Fibroblast of skin of abdomen (primary cell): Measurements from ENCODE around the gene MYRIP.
A peak's percentile ranks its signal among the peaks of the same experiment; 100 is the strongest.
"Not testable (repeated sequence)": the region's sequence is repeated elsewhere in the genome, so short reads cannot be mapped to it uniquely, and the experiment has no call there.

Source experiments
- DNase-seq: peaks from one replicate; pipeline ENCODE4 v3.0.0-alpha.2; 2013

MYRIP gene

GRCh38 chr3:40242216-40242615, 432.8 kb downstream of the MYRIP start:
- DNase-seq, result no peak

DNA sequence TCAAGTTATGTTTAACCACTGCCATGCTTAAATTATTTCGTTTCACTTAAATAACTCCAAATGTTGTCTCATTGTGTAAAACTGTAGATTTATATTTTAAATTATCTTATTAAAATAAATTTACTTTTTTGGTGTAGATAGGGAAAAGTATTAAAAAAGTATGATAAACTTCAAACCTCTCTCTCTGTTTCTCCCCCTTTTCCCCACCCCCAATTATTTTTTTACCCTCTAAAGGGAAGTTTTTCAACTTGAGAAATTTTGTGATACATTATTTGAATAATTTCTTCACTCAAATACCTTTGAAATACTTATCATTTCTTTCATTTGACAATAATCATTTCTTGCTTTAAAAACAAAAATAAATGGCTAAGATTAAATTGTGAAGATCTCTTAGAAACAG, 433.2 kb downstream of the MYRIP start:
- no peak for DNase-seq

DNA sequence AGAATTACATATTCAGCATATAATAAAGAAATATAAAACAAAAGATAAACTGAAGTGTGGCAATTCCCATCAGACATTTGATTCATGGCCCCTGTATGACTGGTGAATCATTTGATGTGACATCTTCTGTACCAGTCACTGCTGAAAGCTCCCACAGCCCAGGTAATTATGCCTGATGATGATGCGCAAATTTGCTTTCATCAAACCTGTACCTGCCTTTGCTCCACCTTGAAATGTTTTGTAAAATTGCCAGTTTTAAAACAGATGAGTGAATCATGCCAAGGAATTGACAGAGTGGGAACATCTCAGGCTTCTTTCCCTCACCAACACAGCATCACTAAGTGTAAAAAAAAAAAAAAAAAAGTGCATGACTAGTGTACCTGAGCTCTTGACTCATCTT, 433.6 kb downstream of the MYRIP start:
- DNase-seq, result no peak

DNA sequence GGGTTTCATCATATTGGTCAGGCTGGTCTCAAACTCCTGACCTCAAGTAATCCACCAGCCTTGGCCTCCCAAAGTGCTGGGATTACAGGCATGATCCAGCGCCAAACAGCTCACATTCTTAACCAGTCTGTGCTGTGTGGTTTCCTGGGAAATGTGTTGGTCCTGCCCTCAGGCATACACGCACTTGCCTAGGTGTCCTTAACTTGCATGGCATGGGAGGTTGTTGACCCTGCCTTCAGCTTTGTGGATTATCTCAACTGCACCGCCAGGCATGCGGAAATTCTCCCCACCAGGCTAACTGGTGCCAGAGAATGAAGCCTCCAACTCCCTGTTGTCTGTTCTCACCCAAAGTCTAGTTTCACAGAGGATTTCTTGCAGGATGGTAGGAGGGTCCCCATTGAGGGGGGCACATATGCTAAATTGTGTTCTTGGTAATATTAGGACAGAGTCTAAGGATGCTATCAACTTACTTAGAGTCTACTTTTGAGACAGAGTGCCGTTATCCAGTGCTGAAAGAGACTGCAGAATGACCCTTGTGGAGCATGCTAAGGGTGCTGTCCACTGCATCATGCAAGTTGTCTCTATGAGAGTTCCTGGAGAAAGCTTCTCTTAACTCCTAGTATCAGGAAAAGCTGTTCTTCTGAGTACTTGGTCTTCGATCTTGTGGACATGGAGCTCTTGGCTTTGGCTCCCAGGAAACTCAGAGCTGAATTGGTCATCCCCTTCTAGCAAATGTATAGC, 438.5 kb downstream of the MYRIP start:
- DNase-seq, result no peak

DNA sequence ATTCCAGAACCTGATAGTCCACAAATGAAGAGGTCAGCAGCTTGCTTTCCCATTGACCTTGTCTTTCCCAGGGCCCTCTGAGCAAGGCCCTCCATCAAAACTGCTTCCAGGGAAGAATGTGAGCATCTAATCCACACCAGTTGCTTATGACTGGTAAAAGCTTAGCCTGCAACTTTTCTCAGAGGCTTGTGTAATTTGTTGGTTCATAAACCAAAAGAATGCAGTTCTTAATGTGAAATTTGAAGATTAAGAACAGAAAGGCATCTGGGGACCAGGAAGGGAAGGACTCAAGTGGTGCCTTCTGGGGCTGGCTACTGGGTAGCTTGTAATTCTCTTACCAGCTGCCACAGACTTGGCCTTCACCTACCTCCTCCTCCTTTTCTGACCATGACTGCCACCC, 439.2 kb downstream of the MYRIP start:
- no peak for DNase-seq

DNA sequence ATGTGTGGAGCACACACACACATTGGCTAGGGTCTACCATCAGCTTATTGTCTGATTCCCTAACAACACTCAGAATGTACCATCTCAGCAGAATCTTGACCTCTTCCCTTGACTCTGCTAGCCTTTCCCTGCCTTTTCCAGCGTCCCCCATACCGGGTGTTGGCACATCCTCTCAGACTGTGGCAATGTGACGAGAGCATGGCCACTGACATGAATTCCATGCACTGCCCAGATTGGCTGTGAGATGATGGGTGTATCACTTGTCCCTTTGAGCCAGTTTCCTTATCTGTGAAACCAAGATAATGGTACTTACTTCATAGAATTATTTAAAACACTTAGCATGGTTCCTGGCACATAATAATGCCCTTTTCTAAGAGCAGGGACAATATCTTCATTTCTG, 439.8 kb downstream of the MYRIP start:
- no peak for DNase-seq

GRCh38 chr3:40254491-40254890, 445.1 kb downstream of the MYRIP start:
- DNase-seq, result no peak

GRCh38 chr3:40254891-40255290, 445.5 kb downstream of the MYRIP start:
- DNase-seq, result no peak

GRCh38 chr3:40255532-40255931, 446.1 kb downstream of the MYRIP start:
- DNase-seq, result no peak

DNA sequence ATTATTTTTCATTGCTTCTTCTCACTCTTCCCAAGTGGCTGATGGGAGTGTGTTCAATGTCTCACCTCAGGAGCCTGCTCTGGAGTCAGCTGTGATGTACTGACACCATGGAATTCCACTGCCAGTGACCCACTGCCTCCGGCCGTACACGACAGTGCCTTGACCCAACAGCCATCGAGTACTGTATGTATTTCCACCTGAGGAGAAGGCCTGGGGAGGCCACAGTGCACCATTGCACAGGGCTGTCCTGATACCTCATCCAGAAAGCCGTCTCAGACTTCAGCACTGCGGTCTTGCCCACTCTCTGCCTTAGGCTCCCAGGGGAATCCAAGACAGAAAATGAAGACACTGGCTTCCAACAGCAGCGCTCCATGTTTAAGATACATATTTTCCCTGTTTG, 448.7 kb downstream of the MYRIP start:
- DNase-seq, result no peak

- peak; percentile 3 for DNase-seq
Measured at GRCh38 chr3:40258555-40258954, 449.1 kb downstream of the MYRIP start.

DNA sequence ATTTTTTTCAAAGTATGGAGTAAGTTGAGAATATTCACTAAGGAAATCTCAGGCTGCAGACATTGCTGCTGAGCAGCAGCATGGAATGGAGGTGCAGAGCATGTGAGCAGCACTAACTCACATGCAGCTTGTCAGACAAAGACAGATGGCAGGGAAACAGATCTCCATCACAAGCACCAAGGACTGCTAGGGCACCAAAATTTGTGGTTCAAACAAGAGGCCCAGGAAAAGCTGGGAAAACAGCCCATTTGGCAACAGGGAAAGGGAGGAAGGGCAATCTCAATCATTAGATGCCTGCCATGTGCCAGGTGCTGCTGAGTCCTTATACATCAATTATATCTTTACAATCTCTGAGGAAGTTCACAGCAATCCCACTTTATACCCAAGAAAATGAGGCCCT, 452.9 kb downstream of the MYRIP start:
- DNase-seq, result no peak

DNA sequence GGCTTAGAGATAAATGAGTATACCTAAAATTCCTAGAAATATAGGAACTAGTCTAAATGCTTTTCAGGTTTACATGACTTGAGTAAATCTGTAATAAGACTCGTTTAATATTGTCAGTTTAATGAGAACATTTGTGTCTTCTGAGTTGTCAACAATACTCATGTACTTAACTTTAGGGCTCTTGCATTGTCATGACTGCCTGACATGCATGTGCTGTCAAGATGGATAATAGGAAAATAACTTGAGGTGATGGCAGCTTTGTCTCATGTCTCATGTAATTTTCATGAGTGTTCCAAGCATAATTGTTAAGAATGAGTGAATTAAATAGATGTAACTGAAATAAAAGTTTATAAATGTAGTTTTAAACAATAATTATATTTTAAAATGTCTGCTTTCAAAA, 455.0 kb downstream of the MYRIP start:
- DNase-seq, result no peak

DNA sequence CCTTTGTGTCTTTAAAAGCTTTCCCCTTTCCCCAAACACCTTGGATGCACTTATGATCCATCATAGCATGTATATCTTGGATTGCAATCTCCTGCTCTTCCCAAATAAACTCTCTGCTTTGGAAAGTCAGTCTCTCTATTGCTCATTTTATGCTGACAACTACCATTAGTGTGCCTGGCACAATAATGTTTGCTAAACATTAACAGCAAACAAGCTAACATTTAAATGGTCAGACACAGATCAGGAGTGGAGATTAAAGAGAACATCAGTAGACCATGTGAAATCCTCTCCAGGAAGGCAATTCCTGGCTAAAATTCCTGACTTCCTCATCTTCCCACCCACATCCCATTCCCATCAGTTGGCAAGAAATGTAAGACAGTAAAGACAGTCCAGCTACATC, 455.8 kb downstream of the MYRIP start:
- no peak for DNase-seq

DNA sequence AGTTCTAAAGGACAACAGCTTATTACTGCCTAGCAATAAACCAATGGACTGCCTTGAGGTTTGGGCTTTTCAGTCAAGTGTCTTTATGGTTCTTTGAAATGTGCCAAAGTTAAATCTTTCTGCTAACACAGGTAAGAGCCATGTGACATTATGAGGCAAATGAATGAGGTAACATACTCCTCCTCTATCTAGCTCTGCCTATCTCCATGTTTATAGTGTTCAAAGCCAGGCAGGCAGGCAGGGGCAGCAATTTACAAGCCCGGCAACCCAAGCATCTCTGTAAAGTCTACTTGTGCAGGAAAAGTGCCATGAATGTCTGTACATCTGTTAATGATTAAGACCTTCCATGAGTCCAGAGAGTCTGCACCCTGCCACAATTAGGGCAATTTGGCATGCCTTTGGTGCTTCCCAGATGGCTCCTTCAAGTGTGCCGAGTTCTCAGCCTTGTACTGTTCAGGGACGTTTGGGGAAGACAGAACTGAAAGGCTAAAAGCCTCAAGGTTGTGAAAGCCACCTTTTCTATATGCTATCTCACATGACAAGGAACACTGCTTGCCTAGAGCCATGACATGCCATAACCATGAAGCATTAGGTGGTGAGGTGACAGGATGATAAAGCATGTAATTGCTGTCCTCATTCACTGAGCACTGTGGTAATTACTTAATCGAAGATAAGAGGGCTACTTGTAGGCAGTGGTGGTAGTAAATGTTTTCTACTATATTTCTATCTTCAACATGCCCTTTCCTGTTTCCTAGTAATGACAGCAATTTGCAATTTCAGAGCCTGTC, 458.7 kb downstream of the MYRIP start:
- DNase-seq, result peak; percentile 14

- DNase-seq, result no peak
Measured at GRCh38 chr3:40268802-40269524, 459.6 kb downstream of the MYRIP start.

DNA sequence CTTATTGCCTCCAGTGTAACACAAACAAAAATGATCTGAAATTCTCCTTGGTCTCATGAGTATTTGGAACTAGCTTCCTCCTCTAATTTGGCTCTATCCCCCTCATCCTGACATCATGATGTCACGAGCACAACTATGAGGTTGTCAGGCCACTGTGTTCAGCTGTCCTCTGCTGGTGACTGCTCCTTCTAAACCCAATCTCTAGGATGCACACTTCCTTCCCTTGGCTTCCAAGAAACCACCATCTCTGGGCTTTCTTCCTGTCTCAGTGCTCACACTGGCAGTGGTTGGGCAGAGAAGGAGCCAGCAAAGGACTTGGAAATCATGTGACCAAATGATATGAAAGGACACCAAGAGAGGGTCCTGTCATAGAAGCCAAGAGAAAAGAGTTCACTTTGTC, 469.4 kb downstream of the MYRIP start:
- no peak for DNase-seq

GRCh38 chr3:40281995-40282394, 472.6 kb downstream of the MYRIP start:
- DNase-seq, result no peak

GRCh38 chr3:40283057-40283456, 473.6 kb downstream of the MYRIP start:
- not testable (repeated sequence) for DNase-seq

- no peak for DNase-seq
Measured at GRCh38 chr3:40287248-40287647, 477.8 kb downstream of the MYRIP start.

- DNase-seq, result no peak
Measured at GRCh38 chr3:40290396-40290795, 481.0 kb downstream of the MYRIP start.

GRCh38 chr3:40291471-40291870, 482.1 kb downstream of the MYRIP start:
- DNase-seq, result no peak

DNA sequence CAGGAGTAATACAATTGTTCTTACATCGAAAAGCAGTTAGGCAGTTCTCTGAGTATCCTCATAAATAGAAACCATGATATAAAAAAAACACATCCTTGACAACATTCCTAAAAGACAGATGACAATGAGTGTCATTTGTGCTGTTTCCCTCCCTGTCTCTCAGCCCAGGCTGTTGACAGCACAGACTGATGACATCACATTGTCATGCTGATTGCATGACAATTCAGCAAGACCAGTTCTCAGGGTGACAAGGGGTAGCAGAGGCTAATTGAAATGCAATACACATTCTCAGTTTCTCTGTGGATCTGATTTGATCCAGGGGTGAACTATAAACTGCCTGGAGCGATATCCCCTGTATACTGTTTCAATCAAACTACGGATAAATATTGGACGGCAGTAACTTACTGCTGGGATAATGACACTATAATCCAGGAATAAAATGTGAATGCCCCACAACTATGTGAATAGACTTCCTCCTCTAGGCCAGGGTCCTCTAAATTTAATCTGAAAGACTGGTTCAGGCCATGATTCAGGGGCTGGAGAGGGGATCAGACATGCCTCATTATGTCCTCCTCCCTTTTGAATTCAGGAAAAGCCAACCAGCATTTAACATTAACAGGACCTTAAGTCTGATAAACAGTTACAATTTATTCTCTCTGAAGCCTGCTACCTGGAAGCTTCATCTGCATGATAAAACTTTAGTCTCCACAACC, 483.4 kb downstream of the MYRIP start:
- DNase-seq, result no peak
